HG03558 (cell line): ENCODE measurements around the gene KAT8.
"Not testable (repeated sequence)": the region's sequence is repeated elsewhere in the genome, so short reads cannot be mapped to it uniquely, and the experiment has no call there.

Experiments
- ATAC-seq: cut with Tn5 transposase; IDR thresholded peaks from one replicate; pipeline ENCODE4 v1.9.1; 2021; ENCODE audit warnings: moderate number of reproducible peaks; ENCODE audit not compliant: unreplicated experiment; ENCODE audit errors: extremely low read depth

KAT8 gene

GRCh38 chr16:31143011-31143693 lies 25.7 kb downstream of the KAT8 start:
- ATAC-seq: no peak

DNA sequence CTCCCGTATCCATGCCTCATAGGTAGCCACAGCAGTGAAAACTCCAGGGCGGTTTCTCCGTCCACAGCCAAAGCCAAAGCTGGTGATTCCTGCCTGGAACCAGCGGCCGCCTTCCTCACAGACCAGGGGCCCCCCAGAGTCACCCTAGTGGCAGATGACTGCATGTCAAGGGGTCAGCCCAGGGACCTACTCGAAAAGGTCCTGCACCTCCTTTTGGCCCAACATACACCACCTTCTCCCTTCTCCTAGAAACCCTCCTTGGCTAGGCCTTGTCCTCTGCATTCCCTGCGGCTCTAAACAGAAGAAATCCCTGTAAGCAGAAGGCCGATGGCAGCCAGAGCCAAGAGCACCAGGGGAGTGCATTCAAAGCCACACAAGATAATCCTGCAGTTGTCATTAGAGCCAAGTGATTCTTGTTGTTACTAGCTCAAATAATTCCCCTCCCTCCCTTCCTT lies 26.3 kb downstream of the KAT8 start:
- no peak for ATAC-seq

DNA sequence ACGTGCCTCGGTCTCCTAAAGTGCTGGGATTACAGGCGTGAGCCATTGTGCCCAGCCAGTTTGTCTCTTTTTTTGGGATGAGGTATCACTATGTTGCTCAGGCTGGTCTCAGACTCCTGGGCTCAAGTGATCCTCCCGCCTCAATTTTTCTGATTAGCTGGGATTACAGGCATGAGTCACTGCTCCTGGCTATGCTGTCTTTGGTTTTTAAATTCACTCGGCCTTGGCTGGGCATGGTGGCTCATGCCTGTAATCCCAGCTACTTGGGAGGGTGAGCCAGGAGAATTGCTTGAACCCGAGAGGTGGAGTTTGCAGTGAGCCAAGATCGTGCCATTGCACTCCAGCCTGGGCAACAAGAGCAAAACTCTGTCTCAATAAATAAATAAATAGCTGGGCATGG lies 27.0 kb downstream of the KAT8 start:
- not testable (repeated sequence) for ATAC-seq

DNA sequence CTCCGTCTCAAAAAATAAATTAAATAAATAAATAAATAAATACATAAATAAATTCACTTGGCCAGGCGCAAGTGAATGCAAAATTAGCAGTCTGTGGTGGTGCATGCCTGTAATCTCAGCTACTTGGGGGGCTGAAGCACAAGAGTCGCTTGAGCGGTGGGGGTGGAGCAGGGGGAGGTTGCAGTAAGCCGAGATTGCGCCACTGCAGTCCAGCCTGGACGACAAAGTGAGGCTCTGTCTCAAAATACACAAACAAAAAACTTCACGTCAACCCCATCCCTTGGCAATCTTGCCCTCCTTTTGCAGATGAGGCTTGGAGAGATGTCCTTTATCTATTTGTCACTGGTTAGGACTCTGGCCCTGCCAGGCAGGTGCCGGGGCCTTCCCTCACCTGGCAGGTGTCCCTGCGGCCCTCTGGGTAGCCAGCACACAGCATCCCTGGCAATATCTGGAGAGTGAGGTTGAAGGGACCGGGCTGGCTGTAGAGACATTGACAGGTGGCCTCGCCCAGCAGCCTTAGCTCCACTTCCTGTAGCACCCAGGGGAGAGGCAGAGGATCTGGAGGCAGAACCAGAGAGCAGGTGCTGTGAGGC lies 28.0 kb downstream of the KAT8 start:
- no peak for ATAC-seq

DNA sequence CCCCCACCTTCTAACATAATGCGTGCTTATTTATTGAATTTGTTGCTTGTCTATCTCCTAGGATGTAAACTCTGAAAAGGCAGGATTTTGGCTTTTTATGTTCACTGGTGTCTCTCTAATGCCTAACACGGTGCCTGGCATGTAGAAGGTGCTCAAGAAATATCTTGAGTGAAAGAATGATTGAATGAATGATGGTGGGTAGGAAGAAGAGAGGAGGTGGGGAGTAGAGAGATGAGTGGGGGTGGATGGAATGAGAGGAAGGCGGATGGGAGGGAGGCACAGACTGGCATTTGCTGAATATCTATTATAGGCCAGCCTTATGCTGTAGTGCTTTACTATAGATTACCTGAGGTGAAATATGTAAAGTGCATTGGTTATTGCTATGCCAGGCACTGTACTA lies 30.1 kb downstream of the KAT8 start:
- no peak for ATAC-seq

DNA sequence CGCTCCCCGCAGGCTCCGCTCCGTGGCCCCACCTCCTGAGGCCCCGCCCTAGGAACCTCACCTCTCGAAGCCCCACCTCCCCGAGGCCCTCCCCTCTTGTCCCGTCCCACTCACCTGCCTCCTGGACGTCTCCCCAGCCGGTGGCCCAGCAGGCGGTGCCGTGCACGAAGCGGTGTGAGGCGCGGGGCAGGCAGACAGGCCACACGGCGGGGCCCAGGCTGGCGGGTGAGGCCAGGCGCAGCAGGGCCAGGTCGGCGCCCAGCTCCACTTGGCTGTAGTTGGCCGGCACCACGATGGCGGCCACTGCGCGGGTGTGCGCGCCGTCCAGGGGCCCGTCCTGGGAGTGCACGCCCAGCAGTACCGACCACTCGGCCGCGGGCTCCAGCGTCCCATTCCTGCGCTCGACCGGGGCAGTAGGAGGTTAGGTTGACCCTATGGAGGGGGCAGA lies 30.8 kb downstream of the KAT8 start:
- ATAC-seq: no peak

- ATAC-seq: no peak
Observed at GRCh38 chr16:31148896-31149295, 31.4 kb downstream of the KAT8 start.

DNA sequence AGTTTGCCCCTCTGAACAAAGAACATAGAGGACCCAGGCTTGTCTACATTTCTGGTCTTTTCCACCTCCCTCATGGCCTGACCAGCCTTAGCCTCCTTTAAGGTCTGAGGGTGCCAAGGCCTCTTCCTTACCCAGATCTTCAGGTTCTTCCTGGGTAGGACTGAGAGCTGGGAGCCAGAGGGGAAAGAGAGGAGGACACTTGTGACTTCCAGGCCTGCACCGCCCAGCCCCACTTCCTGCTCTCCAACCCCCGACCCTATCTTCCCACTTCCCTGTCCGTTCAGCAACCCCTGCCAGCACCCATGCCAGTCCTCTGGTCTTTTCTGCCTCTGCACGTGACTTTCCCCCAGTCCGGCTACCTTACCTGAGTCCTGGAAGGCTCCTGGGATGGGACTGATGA lies 31.9 kb downstream of the KAT8 start:
- no peak for ATAC-seq

DNA sequence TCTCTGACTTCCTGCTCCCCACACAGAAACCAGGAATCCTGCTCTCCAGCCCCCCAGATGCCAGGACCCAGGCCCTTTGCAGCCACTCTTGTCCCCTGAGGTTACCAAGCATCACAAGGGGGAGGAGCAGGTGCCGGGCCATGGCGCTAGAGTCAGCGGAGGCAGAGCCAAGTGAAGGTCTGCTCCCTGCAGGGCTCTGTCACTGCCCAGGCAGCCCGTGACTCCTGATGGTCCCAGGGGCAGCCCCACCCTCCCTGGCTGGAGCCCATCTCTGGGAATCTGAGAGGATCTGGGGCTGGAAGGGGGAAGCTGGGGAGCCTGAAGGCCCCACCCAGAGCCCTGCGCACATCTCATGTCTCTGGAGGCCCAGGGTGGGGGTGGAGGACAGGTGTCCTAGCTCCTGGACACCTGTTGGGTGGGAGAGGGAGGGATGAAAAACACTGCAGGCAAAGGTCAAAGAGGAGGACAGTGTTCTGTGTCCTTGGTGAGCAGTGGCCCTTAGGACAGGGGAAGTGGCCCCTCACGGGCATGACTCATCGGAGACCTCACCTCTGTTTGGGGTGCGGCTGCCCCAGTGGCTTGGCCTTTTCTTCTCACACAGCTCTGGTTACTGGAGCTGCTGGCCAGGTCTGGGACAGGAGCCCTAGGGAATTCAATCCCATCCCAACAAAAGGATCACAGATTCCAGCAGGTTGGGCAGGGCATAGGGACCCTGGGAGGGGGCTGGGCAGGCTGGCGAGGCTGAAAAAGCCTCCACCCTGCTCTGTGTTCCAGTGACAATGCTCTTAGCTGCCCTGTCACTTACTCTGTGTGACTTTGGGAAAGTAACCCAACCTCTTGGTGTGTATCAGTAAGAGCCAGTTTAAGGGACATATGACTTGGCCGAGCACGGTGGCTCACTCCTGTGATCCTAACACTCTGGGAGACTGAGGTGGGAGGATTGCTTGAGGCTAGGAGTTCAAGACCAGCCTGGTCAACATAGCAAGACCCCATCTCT lies 32.7 kb downstream of the KAT8 start, which contains the start of gene PRSS36:
Gene PRSS36, minus strand, starts transcription at position 173 of the 997 bp plus-strand sequence. Its CDS starts 31 bp downstream, at position 142.
- no peak for ATAC-seq

DNA sequence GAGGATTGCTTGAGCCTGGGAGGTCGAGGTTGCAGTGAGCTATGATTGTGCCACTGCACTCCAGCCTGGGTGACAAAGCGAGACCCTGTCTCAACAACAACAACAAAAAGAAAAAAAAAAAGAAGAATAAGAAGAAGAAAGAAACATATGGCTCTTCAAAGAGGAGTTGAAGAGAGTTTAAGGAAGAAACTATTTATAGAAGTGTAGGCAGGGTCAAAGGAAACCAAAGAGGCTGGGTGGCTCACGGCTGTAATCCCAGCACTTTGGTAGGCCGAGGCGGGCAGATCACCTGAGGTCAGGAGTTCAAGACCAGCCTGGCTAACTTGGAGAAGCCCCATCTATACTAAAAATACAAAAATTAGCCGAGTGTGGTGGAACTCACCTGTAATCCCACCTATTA lies 33.5 kb downstream of the KAT8 start:
- not testable (repeated sequence) for ATAC-seq

DNA sequence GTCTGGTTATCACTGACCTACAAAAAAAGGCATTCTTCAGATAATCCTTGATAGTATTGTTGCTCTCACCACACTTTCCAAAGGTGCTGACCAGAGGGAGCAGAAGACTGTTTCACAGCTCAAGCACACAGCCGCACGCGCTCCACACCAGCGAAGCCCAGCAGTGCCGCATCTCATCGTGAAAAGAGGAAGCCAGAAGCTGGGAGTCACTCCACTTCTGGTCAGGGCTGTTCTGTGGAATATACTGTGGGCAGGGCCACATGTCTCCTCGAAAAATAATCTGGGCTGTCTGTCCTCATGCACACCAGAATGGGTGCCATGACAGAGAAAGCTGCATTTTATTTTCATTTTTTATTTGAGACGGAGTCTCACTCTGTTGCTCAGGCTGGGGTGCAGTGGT lies 39.7 kb downstream of the KAT8 start:
- ATAC-seq: no peak

GRCh38 chr16:31167315-31167714 lies 49.9 kb downstream of the KAT8 start:
- ATAC-seq: no peak

DNA sequence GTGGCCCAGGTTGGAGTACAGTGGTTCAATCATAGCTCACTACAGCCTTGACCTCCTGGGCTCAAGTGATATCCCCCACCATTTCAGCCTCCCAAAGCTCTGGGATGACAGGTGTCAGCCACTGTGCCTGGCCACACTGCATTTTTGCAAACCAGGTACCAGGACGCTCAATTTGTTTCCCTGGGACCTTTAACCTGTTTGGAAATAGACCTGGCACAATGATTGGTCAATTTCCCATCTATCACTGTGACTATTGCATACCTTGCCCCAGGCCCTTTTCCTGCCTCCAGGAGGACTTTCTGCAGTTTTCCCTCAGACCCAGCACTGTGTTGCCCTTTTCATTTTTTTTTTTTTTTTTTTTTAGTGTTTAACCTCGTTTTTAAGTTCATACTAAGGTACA lies 51.4 kb downstream of the KAT8 start:
- ATAC-seq: no peak

DNA sequence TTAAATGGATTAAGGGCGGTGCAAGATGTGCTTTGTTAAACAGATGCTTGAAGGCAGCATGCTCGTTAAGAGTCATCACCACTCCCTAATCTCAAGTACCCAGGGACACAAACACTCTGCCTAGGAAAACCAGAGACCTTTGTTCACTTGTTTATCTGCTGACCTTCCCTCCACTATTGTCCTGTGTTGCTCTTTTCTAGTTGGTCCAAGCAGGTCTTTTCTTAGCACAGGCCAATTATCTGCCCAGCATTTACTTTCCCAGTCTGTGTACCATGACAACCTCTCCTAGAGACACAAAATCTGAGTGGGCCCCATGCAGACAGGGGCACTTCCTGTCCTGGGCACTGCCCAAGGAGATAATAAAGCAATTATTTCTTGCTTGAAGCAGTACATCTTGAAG lies 52.6 kb downstream of the KAT8 start:
- not testable (repeated sequence) for ATAC-seq

GRCh38 chr16:31177136-31177535 lies 59.7 kb downstream of the KAT8 start:
- ATAC-seq: no peak

DNA sequence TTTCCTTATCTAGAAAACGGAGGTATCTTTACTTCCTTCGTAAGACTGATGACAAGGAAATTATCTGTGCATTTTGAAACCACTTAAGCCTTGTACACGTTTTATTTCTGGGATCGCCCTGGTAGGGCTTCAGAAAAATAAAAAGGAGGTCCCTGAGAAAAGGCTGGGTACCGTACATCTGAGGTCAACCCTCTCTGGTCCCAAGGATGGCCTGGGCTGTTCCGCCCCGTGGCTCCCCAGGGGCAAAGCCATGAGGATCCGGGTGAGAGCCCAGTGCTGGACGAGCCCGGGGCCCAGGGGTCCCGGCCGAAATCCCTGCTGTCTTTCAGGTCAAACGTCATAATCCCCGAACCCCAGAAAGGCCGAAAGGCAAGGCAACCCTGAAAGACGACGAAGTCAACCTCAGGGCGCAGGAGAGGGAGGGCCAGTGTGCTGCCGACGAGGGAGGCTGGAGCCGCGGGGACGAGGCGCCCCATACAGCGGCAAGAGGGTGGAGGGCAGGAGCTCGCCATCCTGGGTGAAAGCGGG lies 61.8 kb downstream of the KAT8 start:
- ATAC-seq: no peak

DNA sequence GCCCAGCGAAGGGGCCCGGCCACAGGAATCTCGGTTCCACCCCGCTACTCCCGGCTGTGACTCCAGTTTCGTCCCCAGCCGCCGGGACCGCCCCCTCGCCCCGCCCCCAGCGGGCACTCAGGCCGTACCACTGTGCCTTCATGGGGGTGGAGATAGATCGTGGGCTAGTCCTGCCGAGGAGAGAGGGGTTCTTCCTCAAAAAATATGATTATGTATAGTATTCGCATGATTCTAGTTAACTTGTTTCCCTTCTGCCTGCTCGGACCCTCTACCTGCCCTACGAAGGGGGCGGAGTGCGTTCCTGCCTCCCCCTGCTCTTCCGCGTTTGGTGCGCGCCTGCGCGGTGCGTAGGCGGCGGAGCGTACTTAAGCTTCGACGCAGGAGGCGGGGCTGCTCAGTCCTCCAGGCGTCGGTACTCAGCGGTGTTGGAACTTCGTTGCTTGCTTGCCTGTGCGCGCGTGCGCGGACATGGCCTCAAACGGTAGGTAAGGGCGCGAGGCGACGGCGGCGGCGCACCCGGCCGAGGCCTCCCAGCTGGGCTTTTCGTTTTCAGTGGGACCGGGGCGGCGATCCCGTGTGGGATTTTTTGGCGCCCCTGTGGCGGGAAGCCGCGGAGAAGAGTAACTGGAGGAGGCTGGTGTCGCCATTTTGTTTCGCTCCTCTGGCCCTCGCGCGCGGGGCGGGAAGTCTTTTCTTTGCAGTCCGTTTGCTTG lies 62.4 kb downstream of the KAT8 start, which contains the start of gene FUS:
Gene FUS, plus strand, starts transcription at position 393 of the 713 bp plus-strand sequence. Its CDS starts 76 bp downstream, at position 469.
- ATAC-seq: peak; percentile 24
